DMS153 (cell line): ENCODE measurements around the gene TBC1D9.

Experiments used
- DNase-seq: peaks from one replicate; lab custom pipeline; 2025; lab: John Stamatoyannopoulos, UW

TBC1D9 gene

DNA sequence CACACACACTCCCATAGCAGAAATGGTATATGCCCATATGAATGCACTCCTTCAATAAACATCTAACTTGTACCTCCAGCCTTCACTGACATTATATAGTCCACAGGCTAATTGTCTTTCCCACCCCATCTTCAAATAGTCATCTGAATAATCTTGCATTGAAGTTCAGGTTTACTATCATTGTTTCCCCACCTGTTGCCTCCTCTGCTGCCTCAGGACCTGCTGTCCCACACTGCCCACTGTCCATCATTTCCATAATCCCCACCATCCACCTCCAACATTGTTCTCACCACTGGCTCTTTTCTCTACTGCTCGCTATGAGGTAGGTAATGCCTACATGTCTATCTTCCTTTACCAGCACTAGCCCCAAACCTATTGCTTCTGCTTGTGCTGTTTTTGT, 66.1 kb downstream of the TBC1D9 start:
- no peak for DNase-seq

DNA sequence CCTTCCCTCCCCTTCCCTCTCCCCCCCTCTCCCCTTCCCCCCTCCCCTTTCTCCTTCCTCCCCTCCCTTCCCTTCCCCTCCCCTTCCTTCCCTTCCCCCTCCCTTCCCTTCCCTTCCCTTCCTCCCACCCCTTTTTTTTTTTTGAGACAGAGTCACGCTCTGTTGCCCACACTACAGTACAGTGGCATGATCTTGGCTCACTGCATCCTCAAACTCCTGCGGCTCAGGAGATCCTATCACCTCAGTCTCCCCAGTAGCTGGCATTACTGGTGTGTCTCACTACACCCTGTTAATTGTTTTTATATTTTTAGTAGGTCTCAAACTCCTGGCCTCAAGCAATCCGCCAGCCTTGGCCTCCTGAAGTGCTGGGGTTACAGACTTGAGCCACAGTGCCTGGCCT, 66.6 kb downstream of the TBC1D9 start:
- DNase-seq: no peak

DNA sequence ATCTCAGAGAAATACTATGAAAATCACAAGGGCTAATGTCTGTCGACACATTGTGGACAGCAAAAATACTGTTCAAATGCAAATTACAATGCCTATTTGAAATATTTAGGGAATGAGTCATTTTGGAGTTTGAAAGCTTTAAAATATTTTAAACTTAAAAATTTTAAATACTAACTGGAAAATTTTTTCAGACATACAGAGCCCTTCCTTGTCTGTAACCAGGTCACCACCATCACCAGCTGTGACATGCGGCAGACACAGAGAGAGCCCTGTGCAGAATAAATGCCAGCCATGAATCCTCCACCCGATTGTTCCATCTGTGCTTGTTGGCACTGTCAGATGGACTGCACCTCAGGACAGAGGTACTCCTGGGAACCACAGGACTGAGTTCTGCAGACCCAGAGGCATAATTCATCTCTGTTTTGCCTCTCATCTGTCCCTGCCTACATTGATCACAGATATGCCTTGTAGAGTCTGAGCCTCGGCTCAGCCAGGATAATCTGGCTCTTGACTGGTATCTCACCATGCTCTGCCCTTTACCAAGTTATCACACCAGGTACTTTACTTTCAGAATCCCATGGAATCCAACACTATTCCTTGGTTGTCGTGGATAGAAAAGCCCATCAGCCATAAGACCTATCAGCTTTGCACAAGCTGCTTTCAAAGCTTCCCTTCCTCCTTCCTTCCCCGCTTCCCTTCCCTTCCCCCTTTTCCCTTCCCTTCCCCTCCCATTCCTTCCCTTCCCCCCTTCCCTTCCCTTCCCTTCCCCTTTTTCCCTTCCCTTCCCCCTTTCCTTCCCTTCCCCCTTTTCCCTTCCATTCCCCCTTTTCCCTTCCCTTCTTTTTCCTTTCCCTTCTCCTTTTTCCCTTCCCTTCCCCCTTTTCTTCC, 67.2 kb downstream of the TBC1D9 start:
- DNase-seq: no peak

DNA sequence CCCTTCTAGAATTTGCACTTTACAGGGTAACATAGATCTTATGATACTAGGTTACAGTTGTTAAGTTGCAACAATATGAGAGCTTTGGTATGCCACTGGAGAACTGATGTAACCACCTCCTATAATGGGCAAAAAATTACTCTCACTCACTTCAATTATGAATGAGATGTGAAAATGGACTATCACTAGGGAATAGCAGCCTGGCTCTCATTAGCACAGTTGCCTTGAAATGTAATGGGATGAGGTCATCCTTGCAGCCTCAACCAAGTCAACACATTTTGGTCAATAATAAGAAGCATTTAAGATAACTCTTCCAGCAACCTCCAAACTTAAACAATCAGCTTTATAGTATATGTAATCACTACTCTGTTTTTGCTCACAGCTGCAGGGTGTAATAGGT, 69.4 kb downstream of the TBC1D9 start:
- no peak for DNase-seq

DNA sequence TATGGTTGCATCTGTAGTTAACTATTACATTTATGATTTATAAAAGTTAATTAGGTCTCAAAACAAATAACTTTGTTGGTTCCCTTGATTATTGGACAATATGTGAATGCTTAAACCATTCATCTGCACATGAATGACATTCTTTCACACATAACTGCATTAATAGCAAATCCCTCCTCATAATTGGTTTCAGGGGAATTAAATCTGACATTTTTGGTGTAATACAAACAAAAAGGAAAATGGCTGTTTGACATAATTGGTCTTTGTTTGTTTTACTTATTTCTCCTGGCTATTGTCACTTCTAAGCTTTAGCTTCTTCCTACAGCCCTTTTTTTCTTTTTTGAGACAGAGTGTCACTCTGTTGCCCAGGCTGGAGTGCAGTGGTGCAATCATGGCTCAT, 71.9 kb downstream of the TBC1D9 start:
- no peak for DNase-seq

DNA sequence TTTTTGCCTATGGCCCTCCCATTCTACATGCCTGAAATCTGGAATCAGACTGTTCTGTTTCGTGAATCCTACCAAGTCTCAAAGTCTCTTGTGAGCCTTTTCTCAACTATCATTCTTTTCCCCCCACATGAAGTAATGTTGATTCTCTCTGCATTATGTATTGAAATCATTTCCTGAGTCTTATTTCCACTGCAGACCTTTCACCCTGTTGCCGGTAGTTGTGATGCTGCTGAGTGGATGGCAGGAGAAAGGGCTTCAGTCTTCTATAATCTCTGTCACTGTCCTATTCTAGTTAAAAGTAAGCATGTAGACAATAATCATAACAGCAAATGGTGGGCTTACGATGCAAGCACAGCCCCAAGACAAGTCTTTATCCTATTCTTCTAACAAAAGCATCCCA, 75.0 kb downstream of the TBC1D9 start:
- no peak for DNase-seq

DNA sequence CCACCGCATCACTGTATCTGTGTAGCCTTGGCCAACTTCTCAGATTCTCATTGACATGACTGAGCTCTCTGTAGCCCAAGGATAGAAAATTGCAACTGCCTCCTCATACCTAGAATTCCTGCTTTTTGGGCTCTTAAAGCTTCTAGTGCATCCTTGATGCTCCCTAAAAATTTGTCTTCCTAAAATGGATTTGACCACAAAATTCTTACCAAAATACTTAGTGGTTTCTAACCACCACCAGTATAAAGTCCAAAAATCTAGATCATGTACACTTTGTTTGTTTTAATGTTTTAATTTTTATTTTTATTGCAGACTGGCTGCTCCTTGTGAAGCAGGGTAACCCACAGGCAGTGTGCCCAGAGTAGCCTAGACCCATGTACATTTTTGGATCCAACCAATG, 75.5 kb downstream of the TBC1D9 start:
- DNase-seq: no peak

DNA sequence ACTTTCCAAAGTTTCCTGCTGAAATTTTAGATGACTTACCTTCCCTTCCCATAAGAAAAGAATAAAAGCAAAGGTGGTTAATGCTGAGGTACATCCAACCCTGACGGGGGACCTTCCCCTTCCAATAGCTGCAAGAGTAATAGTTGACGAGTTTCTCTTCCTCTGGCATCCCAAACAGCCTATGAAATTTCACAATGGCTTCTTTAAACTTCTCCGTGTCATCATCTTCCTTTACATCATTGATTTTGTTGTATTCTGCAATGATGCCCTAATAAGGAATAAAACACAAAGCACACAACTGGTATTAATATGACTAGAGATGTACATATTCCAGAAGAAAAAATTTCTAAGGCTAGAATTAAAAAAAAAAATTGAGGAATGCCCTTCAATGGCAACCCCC, 76.6 kb downstream of the TBC1D9 start:
- DNase-seq: no peak

DNA sequence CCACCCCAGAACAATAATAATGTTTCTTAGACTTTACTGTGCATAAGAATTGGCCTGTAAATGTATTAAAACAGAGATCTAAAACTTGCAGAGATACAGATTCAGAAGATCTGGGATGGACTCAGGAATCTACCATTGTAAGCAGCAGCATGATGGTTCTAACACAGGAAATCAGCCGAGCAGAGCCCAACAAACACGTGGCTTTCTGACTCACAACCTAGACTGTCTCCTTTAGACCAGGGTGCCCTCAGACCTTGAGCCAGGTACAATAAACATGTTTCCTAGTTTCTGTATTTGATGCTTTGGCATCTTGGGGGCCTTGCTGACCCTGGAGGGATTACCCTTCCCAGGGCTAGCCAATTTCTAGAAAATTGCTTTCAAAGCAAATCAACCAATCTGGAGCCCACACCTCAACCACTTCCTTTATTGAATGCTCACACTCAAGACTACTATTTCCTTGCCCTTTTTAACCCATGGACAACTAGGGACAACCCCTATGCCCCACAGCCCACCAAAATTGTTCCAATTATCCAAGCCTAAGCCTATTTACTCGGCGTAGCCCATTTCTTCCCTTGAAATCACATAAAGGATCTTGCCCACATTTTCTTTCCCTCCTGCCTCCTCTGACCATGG, 80.5 kb downstream of the TBC1D9 start:
- DNase-seq: no peak

DNA sequence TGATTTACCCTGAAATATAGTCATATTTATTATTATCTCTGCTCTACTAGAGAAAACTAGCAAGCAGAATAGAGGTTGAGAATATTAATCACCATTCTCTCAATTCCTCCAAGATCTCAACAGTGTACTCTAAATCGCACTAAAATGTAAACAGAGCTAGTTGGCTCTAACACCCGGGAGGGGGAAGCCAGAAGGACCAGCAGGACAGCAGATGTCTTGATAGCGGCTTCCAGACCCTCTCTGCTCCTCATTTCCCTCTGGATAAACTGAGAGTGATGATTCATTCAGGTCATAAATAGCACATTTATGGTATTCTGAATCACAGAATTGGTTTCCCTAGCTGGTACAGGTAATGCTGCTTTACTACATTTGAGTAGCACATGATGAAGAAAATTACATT, 82.5 kb downstream of the TBC1D9 start:
- DNase-seq: no peak

DNA sequence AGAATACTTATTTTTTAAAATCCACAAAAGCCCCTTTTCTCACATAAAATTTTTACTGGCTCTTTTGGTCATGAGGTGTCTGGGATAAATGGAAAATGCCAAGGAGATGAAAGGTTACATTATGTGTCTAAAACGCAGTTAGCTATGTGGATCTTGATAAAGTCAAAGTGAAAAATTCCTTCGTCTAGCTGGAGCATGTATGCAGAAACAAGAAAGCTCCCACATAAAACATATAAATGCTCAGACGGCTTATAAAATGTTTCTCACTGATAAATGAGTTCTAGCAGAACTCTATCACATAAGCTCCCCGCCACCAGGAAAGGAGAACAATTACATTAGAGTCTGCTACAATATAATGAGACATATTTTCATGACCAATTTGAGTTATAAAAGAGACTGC, 83.8 kb downstream of the TBC1D9 start:
- DNase-seq: no peak

DNA sequence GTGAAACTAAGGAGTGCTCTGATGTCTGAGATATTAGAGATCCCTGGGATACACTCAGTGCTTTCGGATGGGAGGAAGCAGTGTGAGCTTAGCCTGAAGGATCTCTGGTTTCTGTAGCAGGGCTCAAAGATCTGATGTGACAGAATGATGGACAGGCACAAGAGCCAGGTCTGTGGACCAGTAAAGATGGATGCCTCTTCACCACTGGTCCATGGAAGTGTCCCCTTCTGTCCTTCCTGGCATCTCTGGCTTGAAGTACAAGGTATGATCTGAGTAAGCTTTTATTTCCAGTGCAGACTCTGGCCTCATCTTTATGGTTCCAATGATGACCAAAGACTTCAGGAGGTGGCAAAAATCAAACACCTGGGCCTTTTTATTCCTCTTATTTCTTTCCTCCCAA, 88.1 kb downstream of the TBC1D9 start:
- DNase-seq: no peak

DNA sequence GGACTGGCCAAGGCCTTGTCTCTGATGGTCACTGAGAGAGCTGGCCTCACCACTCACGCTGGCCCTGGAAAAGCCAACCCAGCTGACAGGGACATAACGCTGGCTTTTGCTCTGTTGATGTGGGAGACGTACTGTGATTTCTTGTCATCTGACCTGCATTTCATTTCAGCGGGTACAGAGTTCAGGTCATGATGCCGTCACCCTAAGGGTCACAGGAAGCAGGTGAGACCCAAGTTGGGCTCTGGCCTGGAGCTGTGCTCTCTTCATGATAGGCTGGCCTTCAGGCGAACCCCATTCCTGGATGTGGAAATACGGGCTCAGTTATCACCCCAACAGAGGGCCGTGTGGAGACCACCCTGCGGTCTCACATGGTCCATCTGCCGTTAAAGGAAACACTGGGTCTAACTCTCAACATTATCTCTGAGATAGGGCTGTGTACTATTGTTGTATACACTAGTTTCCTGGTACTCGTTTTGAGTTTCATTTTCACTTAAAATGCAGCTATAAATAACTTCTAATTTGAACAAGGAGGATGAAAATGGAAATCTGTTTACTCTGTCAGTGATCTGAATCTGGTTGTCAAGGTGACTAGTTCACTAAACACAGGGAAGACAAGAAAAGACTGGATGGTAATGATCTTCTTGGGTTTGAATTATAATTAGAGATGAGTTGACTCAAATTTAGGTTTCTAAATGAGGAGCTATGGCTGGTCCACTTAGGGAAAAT, 89.1 kb downstream of the TBC1D9 start:
- DNase-seq: peak; percentile 31

DNA sequence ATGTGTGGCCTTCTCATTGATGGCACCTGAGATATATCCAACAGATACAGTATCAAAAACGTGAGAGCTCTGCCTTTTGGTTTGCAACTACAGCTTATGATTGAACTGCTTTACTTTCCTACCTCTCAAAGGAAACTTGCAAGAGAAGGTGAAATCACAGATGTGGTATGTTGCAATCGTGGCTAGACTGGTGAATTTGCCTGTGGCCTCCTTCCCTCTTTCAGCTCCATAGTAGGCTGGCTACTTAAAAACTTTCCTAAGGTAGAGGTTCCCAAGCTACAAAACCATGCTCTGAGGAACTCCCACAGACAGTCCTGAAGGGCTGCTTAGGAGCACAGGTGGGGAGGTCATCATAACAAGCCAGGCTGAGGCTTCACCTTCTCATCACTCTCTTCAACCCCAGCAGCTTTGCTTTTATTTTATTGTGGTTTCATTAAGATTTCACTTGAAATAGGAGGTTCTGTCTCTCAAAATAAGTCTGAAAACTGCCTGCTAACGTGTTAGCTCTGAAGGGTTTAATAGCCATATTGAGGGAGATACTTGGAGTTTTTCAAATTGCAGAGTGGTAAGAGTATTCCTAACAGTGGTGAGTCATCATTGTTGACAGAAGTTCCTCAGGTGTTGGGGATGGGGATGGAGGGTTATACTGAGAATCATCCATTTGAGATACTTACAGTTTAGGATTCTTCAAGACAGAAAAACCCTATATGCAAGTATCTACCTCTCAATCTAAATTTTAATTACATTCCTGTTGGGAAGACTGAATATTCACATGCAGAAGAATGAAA, 93.9 kb downstream of the TBC1D9 start:
- DNase-seq: no peak

DNA sequence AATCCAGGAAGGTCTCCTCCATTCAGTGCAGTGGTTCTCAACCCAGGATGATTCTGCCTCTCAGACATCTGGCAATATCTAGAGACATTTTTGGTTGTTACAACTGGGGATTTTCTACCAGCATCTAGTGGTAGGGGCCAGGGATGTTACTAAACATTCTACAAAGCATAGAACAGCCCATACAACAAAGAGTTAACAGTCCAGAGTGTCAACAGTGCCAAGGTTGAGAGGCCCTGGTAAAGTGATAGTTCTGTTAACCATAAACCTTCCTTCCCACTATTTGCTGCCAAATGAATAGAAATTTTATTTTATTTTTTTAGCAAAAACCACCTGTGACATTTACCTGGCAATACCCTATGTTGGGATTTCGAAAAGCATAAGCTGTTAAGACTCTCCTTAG, 94.6 kb downstream of the TBC1D9 start:
- DNase-seq: no peak

DNA sequence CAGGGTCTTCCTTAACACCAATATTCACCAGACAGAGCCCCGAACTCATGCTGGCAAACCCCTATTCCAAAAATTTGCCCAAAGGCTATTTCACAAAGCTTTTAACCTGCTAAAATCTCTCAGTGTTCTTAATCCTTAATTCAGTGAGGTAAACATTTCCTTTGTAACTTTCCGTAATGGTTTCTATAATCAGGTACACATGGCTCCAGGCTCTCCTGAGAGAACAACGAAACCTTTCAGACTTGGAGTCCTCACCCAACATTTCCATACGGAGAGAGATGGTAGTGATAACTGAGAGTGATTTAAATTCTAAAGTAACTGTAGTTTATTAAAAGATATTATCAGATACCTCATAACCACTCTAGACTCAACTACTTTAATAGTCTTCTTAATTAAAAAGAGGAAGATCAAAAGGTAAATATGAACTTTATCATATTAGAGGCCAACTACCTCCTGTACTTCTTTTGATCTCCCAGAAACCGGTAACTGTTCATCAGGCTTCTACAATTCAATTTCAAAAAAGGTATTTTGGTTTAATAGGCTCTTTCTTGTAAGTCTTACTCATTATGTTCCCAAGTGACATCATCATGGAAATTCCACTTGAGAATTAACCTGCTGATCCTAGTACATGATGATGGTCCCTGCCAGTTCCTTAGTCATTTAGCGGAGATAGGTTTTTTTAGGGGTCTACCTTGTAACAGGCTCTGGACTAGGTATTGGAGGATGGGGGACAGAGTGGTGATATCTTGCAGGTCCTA, 96.1 kb downstream of the TBC1D9 start:
- DNase-seq: no peak

DNA sequence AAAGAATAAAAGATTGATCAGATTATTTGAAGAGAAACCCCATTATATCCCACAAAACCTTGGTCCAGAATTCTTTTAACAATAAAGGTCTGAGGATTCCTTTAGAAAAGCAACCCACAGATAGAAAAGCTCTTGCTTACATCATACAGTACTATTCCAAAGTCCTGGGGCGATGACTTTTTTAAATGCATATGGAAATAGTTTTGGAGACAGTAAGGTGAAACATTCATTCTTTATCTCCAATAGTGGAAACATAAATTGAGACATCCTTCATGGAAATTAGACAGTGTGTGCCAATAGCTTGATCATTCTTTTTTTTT, 101.7 kb downstream of the TBC1D9 start:
- DNase-seq: no peak

DNA sequence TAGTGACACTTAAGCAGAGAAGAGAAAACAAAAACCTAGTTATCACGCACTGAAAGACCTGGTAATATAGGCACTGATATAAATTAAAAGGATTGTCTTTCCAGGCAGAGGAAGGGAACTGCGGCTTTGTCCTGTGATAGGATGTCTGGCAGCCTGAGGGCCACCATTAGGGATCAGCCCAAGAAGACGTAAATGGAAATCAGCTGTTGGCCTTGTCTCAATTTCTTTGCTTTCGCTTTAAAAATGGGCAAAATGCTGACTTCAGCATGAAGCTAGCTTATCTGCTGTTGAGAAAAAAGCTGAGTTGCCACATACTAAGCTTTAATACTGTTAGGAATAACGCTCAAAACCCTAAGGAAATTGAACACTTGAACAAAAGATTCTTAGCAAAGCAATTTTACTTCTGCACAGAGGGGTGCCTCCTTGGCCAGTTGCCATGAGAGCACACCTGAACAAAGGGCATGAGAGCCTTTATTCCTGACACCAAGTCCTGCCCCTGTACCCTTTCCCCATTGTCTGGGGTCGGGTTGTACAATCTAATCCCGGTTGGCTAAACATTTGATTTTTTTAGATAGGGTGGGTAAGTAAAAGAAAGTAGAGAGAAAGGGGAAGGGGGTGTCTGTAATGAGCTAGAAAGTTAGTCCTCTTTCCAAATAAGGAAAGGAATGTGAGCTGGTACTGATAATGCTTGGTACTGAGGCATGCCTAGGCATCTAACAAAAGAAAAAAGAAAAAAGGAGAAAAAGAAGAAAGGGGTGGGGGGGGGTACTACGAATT, 102.3 kb downstream of the TBC1D9 start:
- DNase-seq: no peak

DNA sequence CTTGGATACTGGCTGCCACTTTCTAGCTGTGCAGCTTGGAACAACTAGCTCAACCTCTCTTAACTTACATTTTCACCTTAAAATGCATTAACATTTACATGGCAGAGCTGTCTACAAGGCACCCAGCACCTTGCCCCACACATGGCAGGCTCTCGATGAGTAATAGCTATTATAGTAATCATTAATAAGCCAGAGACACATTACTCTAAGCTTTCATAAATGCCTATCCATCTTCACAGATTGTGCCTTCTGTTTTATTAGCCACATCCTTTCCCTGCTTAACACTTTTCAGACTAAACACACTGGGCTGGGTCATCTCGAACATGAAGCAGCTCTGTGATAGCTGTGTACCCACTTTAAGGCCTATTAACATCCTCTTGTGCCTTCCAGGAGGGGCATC, 103.6 kb downstream of the TBC1D9 start:
- no peak for DNase-seq

DNA sequence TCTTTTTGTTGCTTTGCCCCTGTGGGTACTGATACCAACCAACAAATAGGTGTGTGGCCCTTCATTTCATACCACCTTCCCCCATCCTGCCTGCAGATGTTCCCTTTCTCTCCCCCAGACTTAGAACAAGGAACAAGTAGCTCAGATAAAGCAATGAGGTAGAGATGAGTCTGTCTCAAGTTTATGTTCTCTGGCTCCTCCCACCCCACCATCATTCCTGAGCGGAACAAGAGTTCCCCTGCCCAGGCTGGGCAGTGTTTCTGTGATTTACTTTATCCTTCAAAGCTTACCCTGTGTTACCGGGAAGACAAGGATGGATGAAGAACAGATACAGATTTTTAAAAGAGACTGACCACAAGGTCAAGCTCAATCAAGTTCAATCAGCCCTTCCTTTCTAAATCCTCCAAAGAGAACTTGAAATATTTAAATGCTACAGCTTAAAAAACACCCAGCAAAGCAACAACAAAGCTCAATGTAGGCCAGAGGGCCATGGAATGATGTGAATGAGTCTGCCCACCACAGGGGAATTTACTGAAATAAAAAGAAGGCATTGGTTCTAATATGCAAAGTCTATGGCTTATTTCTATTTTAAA, 107.4 kb downstream of the TBC1D9 start:
- DNase-seq: no peak
